Measurements from ENCODE around the gene FBP2. TPM values are rescaled to one million over a fixed set of nuclear protein-coding genes. Genes with fewer than 3 reads are reported as not detected.

Gene FBP2
- total RNA-seq, 2 donors from 2014 or later, result not detected

DNA sequence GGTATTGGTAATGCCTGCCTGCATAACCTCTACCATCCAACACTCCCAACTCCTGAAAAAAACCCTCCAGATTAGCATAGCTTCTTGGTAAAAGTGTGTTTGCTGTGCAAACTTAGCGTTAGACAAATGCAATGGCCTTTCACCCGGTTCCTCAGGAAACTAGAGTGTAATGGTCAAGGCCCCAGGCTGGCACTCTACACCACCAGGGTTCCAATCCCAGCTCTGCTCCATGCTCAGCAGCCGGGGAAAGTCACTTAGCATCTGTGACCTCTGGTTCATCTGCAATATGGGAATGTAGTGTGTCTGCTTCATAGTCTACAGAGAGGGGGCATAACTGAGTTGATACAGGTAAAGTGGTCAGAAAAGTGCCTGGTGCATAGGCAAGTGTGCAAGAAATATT is 36.7 kb upstream of the FBP2 start:
- peak; percentile 52 for DNase-seq
- Mint-ChIP-seq H3K9me3 (no peaks in the 10 kb centered on the region), H3K27me3 (ENCODE audit: insufficient read depth) (peaks cover 15% of the 10 kb centered on the region), H3K4me1 (peaks cover 20% of the 10 kb centered on the region), H3K36me3 (ENCODE audit: low read depth) (no peaks in the 10 kb centered on the region), H3K27ac (no peak overlapping the region), H3K4me3 (no peak overlapping the region)
- Histone ChIP-seq H3K4me1 (ENCODE audit: control insufficient read depth, insufficient read depth, low read length) (no peaks in the 10 kb centered on the region), H3K4me3 (ENCODE audit: low read length) (no peak overlapping the region), H3K9me3 (ENCODE audit: control insufficient read depth, low read length) (no peaks in the 10 kb centered on the region), H3K27me3 (ENCODE audit: control insufficient read depth, insufficient read depth, low read length, poor library complexity, severe bottlenecking) (peaks cover 7% of the 10 kb centered on the region), H3K27ac (ENCODE audit: low read depth, low read length) (no peak overlapping the region), H3K36me3 (ENCODE audit: control insufficient read depth, insufficient read depth, low read length) (no peaks in the 10 kb centered on the region), H3K9ac (ENCODE audit: extremely low read depth, low read length, poor library complexity, severe bottlenecking) (no peak overlapping the region)
- WGBS, 2 experiments (ENCODE audit: insufficient coverage in 1 of 2, insufficient read length in 1 of 2), result 93% methylated on average over 3 of the region's 3 CpGs; no CpG with 5 or more reads in 1 of the 2 experiments
- TF ChIP-seq, protein P1, sequence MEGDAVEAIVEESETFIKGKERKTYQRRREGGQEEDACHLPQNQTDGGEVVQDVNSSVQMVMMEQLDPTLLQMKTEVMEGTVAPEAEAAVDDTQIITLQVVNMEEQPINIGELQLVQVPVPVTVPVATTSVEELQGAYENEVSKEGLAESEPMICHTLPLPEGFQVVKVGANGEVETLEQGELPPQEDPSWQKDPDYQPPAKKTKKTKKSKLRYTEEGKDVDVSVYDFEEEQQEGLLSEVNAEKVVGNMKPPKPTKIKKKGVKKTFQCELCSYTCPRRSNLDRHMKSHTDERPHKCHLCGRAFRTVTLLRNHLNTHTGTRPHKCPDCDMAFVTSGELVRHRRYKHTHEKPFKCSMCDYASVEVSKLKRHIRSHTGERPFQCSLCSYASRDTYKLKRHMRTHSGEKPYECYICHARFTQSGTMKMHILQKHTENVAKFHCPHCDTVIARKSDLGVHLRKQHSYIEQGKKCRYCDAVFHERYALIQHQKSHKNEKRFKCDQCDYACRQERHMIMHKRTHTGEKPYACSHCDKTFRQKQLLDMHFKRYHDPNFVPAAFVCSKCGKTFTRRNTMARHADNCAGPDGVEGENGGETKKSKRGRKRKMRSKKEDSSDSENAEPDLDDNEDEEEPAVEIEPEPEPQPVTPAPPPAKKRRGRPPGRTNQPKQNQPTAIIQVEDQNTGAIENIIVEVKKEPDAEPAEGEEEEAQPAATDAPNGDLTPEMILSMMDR (conservative IDR thresholded peaks at IDR 0.05), result no peak

DNA sequence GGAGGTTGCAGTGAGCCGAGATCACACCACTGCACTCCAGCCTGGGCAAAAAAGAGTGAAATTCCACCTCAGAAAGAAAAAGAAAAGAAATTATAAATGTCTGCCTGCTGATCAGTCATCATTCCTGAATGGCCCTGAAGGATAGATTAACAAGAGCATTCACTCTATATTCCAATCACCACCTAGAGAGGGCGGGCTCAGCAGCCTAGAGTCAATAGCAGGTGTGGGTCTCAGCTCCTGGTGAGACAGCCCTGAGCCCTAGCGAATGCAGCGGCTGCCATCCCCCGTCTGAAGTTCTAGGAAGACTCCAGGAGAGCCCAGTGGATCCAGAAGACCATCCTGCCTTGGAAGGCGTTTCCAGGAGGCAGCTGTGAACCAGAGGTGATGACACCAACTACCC is 33.7 kb upstream of the FBP2 start:
- H3K27me3 Mint-ChIP-seq (ENCODE audit: insufficient read depth), result no peaks in the 10 kb centered on the region
- no peaks in the 10 kb centered on the region for H3K36me3 Mint-ChIP-seq (ENCODE audit: low read depth)
- H3K27ac ChIP-seq (ENCODE audit: low read depth, low read length), result no peak overlapping the region
- WGBS, 2 experiments (ENCODE audit: insufficient coverage in 1 of 2, insufficient read length in 1 of 2), result 83 to 86% methylated on average over 6 of the region's 6 CpGs
- DNase-seq, result peak; percentile 72
- H3K27me3 ChIP-seq (ENCODE audit: control insufficient read depth, insufficient read depth, low read length, poor library complexity, severe bottlenecking), result no peaks in the 10 kb centered on the region
- no peaks in the 10 kb centered on the region for H3K4me1 ChIP-seq (ENCODE audit: control insufficient read depth, insufficient read depth, low read length)
- H3K27ac Mint-ChIP-seq, result no peak overlapping the region
- no peak overlapping the region for H3K4me3 Mint-ChIP-seq
- TF ChIP-seq, protein P1 (conservative IDR thresholded peaks at IDR 0.05), result peak; percentile 54
- no peaks in the 10 kb centered on the region for H3K36me3 ChIP-seq (ENCODE audit: control insufficient read depth, insufficient read depth, low read length)
- H3K4me1 Mint-ChIP-seq, result peaks cover 20% of the 10 kb centered on the region
- no peak overlapping the region for H3K4me3 ChIP-seq (ENCODE audit: low read length)
- H3K9me3 ChIP-seq (ENCODE audit: control insufficient read depth, low read length), result no peaks in the 10 kb centered on the region
- H3K9ac ChIP-seq (ENCODE audit: extremely low read depth, low read length, poor library complexity, severe bottlenecking), result no peak overlapping the region
- no peaks in the 10 kb centered on the region for H3K9me3 Mint-ChIP-seq

DNA sequence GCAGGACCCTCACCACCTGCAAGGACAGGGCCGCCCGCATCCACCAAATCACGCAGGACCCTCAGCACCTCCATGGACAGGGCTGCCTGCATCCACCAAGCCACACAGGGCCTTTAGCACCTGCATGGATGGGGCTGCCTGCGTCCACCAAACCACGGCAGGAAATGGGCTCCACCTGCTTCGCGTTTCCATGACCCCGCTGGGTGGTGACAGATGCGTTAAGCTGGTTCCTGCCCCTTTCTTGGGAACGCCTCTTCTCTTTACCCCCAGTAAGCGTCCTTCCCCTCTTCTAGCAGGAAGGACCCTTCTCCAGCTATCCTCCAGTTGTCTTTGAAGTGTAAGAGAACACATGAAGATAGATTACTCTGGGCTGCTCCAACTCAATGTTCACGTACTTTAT is 32.2 kb upstream of the FBP2 start:
- H3K9me3 Mint-ChIP-seq, result no peaks in the 10 kb centered on the region

More for the DNA sequence above, 32.2 kb upstream of the FBP2 start:
- Histone ChIP-seq H3K4me3 (ENCODE audit: low read length) (no peak overlapping the region), H3K36me3 (ENCODE audit: control insufficient read depth, insufficient read depth, low read length) (no peaks in the 10 kb centered on the region), H3K27ac (ENCODE audit: low read depth, low read length) (no peak overlapping the region), H3K4me1 (ENCODE audit: control insufficient read depth, insufficient read depth, low read length) (no peaks in the 10 kb centered on the region), H3K9me3 (ENCODE audit: control insufficient read depth, low read length) (no peaks in the 10 kb centered on the region), H3K9ac (ENCODE audit: extremely low read depth, low read length, poor library complexity, severe bottlenecking) (no peak overlapping the region), H3K27me3 (ENCODE audit: control insufficient read depth, insufficient read depth, low read length, poor library complexity, severe bottlenecking) (no peaks in the 10 kb centered on the region)
- Mint-ChIP-seq H3K36me3 (ENCODE audit: low read depth) (no peaks in the 10 kb centered on the region), H3K4me3 (no peak overlapping the region), H3K27me3 (ENCODE audit: insufficient read depth) (no peaks in the 10 kb centered on the region), H3K27ac (no peak overlapping the region), H3K4me1 (peaks cover 7% of the 10 kb centered on the region)
- no peak for DNase-seq
- TF ChIP-seq, protein P1 (conservative IDR thresholded peaks at IDR 0.05), result no peak
- 84 to 89% methylated on average over 12 of the region's 12 CpGs for WGBS, 2 experiments (ENCODE audit: insufficient coverage in 1 of 2, insufficient read length in 1 of 2)
